RPMI8226 (cell line): ENCODE data around the gene GTF3C5.
"Not testable (repeated sequence)": the region's sequence is repeated elsewhere in the genome, so short reads cannot be mapped to it uniquely, and the experiment has no call there.

Experiments
- DNase-seq: peaks from one replicate; pipeline ENCODE4 v3.0.0-alpha.2; 2015

The GTF3C5 gene

GRCh38 chr9:132997591-132997990, 33.2 kb upstream of the GTF3C5 start:
- no peak for DNase-seq

GRCh38 chr9:132998221-132998620, 32.6 kb upstream of the GTF3C5 start:
- not testable (repeated sequence) for DNase-seq

GRCh38 chr9:132998831-132999635, 31.8 kb upstream of the GTF3C5 start:
- no peak for DNase-seq

- peak; percentile 37 for DNase-seq
Observed at GRCh38 chr9:133002147-133003070, 28.4 kb upstream of the GTF3C5 start.

- no peak for DNase-seq
Observed at GRCh38 chr9:133003071-133003461, 27.7 kb upstream of the GTF3C5 start.

- no peak for DNase-seq
Observed at GRCh38 chr9:133003671-133004090, 27.1 kb upstream of the GTF3C5 start.

GRCh38 chr9:133004091-133004998, 26.5 kb upstream of the GTF3C5 start:
- DNase-seq, result no peak

GRCh38 chr9:133004999-133005760, 25.6 kb upstream of the GTF3C5 start:
- DNase-seq, result no peak

GRCh38 chr9:133005957-133006356, 24.8 kb upstream of the GTF3C5 start:
- no peak for DNase-seq

- DNase-seq, result no peak
Observed at GRCh38 chr9:133006731-133007352, 24.0 kb upstream of the GTF3C5 start.

- DNase-seq, result no peak
Observed at GRCh38 chr9:133008406-133008805, 22.4 kb upstream of the GTF3C5 start.

- no peak for DNase-seq
Observed at GRCh38 chr9:133008824-133009223, 22.0 kb upstream of the GTF3C5 start.

GRCh38 chr9:133009906-133010582, 20.8 kb upstream of the GTF3C5 start:
- DNase-seq, result no peak

- no peak for DNase-seq
Observed at GRCh38 chr9:133014696-133015095, 16.1 kb upstream of the GTF3C5 start.

- DNase-seq, result peak; percentile 81
Observed at GRCh38 chr9:133023117-133023890, 7.5 kb upstream of the GTF3C5 start.

GRCh38 chr9:133026426-133026825, 4.4 kb upstream of the GTF3C5 start:
- no peak for DNase-seq

GRCh38 chr9:133027134-133027533, 3.7 kb upstream of the GTF3C5 start:
- DNase-seq, result no peak

- no peak for DNase-seq
Observed at GRCh38 chr9:133028221-133028620, 2.6 kb upstream of the GTF3C5 start.

- DNase-seq, result no peak
Observed at GRCh38 chr9:133029994-133030316, 842 bp upstream of the GTF3C5 start.

GRCh38 chr9:133031130-133031422, 279 bp downstream of the GTF3C5 start:
- DNase-seq, result no peak
